NCI-H526 treated with DMSO at 0.1 percent for 48 hours (cell line): ENCODE data around the gene SPINK1.
"Not testable (repeated sequence)": the region's sequence is repeated elsewhere in the genome, so short reads cannot be mapped to it uniquely, and the experiment has no call there.

Experiments used
- DNase-seq: peaks from one replicate; lab custom pipeline; 2025; lab: John Stamatoyannopoulos, UW

Gene SPINK1, protein sequence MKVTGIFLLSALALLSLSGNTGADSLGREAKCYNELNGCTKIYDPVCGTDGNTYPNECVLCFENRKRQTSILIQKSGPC

DNA sequence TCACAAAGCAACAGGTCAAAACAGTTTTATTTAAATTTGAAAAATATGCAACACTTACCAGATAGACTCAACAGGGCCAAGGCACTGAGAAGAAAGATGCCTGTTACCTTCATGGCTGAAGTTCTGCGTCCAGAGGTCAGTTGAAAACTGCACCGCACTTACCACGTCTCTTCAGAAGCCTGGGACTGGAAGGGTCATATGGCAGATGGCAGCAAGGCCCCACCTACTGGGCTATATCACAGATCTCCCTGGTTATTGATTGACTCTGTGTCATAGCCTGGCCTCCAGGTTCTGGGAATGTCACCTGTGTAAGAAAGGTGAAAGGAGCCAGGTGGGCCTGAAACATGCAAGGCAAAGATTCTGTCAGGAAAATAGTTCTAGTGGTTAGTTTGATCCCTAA is at the start of gene SPINK1:
TSS of gene SPINK1 (minus strand) at position 207 of the 400 bp plus-strand sequence. CDS start at position 113, 94 bp downstream.
- no peak for DNase-seq

GRCh38 chr5:147880487-147880886 is 49.0 kb upstream of the SPINK1 start:
- no peak for DNase-seq

DNA sequence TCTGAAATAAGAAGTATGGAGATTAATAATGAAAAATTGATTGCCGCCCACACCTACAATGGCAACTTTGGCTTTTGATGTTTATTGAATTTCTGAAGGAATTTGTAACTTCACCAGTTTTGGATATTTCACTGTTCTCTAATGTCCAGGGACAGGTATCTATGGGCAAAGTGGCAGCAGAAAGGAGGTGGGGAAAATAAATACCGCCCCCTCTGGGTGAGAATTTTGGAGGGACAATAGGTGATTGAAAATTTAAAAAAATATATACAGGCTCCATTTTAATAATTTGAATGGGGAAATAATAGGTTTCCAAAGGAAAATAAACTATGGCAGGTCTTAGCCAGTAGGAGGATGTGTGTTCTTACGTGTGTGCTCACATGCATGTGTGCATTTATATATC is 48.3 kb upstream of the SPINK1 start:
- DNase-seq: no peak

DNA sequence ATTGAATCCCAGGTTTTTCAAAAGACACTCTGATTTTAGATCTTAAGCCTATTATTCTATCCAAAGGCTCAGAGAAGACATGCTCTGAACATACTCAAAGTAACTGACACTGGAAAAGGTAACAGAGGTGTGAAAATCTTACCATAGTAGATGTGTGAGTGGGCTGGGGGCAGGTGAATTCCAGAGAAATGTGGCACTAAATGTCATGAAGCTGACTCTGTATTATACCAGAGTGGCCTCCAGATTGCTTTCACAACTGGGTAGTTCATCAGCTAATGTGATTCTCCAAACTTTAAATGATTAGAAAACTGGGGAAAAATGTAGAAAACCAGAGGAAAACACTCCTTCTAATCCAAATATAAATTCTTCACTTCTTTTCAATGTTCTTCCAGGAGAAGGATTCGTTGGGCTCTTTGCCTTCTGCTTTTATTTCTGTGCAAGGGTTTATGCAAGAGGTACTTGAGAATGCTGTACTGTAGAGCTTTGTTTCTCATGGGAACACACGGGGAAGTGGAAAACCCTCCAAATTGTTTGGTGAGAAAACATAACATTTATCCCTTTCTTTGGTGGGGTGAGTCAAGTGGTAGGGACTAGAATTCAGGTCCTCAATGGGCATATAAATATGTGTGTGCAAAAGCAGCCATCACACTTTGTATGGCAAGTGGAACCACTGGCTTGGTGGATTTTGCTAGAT is 46.7 kb upstream of the SPINK1 start, which contains the start of gene SCGB3A2:
TSS of gene SCGB3A2 (plus strand) at position 646 of the 694 bp plus-strand sequence. CDS start 93 bp downstream, outside the sequence.
- DNase-seq: no peak

DNA sequence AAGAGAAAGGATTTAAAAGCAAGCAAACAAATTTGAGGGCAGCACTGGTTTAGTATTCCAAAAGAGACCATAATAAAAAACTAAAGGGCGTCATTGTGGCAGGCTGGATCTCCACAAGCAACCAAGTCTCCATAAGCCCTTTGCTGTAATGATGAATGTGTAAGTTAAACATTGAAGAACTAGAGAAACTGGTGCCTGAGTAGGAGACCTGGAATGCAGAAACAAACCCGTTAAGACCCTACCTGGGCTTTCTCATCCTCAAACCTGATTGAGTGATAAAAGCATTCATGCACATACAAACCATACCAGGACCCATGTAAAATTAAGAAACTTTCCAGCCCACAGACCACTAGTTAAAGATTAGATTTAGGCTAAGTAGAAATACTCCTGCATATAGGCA is 45.2 kb upstream of the SPINK1 start:
- DNase-seq: no peak

DNA sequence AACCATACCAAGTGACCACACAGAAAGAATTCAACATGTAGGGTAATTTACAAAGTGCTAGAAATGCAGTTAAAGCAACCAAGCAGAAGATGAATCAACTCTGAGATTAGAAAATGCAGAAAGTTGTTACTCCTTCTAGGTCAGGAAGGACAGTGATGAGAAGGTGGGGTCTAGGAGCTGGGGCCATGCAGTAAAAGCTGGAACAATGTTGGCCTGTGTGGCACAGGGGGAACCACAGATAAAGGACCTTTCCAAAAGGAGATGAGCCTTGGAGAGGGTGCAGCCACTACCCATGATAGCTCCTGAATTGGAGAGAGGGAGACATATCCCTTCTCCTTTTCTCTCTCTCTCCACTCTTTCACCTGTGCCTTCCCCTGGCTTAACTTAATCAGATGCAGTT is 44.7 kb upstream of the SPINK1 start:
- DNase-seq: no peak

DNA sequence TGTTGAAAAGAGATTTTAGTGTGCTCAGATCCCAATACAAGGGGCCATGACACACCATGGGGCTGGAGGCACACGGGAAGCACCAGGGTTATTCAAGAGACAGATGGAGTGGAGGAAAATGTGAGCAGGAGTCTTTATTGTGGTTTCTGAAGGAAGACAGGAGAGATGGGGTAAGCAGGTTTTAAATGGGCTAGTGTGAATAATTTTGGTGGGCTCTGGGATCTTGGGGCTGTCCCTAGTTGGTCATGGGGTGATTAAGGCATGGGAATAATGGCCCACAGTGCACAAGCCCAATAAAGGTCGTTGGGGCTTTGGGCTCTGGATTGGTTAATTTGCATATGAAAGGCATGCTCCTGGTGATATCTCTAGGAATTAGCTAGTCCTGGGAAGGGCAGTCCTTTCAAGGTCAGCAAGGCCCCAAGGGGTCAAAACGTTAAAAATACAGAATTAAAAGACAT is 43.5 kb upstream of the SPINK1 start:
- DNase-seq: no peak

GRCh38 chr5:147874118-147874875 is 42.8 kb upstream of the SPINK1 start:
- DNase-seq: not testable (repeated sequence)

DNA sequence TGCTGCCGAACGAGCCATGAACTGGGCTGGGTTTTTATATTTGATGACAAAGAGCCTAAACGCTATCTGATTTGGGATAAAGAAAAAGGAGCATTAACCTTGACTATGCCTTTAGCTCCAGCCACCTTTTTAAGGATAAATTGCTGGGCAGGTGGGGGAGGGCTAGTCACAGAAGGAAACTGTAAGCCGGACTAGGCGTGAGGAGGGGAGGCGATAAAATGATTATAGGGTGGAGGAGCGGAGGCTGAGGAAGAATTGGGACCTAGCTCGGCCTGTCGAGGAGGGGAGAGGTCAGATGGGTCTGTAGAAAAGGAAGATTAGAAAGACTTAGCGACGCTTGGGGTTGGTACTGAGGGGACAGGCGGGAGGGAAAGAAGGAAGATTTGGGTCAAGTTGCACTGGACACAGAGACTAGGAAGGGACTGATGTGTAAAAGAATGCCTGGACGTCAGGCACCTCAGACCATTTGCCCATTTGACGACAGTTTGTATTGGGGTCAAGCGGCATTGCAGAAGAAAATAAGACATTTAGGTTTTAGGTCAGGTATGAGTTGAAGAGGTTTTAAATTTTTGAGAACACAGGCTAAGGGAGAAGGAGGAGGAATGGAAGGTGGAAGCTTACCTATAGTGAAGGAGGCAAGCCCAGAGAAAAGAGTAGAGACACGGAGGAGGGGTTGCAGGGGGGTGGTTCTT is 41.4 kb upstream of the SPINK1 start:
- not testable (repeated sequence) for DNase-seq

GRCh38 chr5:147871980-147872549 is 40.6 kb upstream of the SPINK1 start:
- DNase-seq: not testable (repeated sequence)

GRCh38 chr5:147869892-147870291 is 38.4 kb upstream of the SPINK1 start:
- not testable (repeated sequence) for DNase-seq

DNA sequence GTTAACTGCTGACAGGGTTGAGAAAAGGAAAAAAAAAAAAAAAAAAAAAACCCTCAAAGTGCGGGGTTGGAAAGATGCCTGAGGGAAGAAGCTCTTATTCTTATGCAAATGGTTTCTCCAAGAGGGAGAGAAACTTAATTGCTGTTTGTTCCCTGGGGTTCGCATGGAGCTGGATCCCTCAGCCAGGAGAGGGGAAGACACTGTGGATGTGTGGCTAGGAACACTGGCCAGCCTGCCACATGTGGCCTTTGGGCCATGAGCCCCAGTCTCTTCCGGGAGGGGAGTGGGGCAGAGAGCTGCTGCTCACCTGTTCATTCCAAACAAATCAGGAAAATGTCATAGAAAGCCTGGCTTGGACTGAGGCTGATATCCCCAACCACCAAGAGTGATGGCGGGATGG is 37.6 kb upstream of the SPINK1 start:
- DNase-seq: no peak

GRCh38 chr5:147863454-147864158 is 32.1 kb upstream of the SPINK1 start:
- DNase-seq: no peak

DNA sequence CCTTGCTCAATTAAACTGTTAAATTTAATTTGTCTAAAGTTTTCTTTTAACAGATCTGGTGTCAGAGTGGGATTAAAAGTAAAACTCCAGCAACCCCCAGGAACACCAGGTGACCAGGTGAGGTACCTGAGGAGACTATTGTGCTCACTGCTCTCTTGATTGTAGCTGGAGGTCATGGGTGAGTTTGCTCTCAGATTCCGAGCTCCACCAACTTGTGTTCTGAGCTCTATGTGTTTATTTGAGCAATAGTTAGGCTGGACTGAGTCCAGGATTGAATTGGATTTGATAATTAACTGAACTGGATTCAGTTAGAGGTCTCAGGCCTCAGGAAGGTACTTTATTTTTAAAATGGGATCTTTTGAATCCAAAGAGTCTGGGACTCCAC is 29.2 kb upstream of the SPINK1 start:
- DNase-seq: no peak

- DNase-seq: no peak
Observed at GRCh38 chr5:147859962-147860640, 28.6 kb upstream of the SPINK1 start.

DNA sequence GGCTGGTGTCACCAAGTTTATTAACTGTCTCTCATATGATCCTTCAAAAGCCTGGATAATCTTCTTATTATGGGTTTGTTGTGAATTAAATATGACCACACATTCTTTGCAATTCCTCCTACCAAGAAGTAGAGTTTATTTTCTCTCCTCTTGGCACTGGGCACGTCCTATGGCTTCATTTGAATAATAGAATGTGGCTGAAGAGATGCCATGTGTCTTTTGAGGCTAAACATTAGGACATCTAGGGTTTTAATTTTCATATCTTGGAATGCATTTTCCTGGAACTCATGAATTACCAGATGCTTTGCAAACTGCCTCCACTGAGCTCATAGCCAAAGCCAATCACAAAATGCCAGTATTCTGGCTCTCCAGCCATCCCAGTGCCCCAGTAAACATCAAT is 27.1 kb upstream of the SPINK1 start:
- DNase-seq: no peak

DNA sequence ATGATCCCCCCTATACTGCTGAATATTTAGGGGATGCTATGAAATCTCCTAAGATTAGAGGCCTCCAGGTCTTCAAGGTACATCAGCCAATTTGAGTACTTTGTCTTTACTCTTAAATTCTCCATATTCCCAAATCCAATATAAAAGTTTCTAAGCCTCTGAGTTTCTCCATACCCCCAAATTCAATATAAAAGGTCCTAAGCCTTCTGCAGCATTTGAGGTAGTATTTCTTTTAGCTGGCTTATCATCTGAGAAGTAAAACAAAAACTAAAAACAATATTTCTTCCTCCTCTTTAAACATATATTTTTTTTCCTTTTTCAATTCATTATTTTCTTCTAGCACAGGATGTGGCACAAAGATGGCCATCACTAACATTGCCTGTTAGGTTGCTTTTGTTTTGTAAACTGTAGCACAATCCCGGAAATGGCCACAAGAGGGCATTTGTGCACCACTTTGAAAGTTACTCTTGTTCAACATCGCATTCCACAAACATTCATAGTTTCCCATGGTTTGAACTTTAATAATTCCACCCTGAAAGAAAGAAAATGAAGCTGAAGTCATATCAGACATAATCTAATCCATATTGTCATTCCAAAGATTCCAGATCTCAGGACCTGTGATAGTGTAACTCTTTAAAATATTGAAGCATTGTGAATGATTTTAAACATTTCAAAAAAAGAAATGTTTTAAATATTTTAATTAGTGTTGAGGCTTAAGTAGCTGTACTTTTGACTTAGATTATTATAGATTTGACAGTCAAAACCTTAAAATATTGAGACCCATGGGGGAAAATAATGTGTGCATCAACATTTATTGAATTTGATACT is 26.0 kb upstream of the SPINK1 start:
- DNase-seq: no peak

GRCh38 chr5:147856801-147857200 is 25.3 kb upstream of the SPINK1 start:
- no peak for DNase-seq

DNA sequence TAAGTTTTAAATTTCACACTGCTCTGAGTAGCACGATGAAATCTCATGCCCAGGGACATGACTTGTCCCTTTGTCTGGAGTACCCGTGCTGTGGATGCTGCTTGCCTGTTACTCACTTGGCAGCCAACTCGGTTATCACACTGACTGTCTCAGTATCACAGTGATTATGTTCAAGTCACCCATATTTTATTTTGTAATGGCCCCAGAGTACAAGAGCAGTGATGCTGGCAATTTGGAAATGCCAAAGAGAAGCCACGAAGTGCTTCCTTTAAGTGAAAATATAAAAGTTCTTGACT is 24.3 kb upstream of the SPINK1 start:
- DNase-seq: no peak
